ENCODE data around the gene KYNU.
"Not testable (repeated sequence)": the region's sequence is repeated elsewhere in the genome, so short reads cannot be mapped to it uniquely, and the experiment has no call there.

Gene KYNU

GRCh38 chr2:142877216-142877838 is at the start of gene KYNU:
Gene KYNU, plus strand, starts transcription at chr2:142877664. Its CDS starts 7,704 bp downstream, at chr2:142885368.
- DNase-seq: no peak

- no peak for DNase-seq
Measured at GRCh38 chr2:142834021-142834420, 43.4 kb upstream of the KYNU start.

- no peak for DNase-seq
Measured at GRCh38 chr2:142840436-142840835, 37.0 kb upstream of the KYNU start.

GRCh38 chr2:142841788-142842187 is 35.7 kb upstream of the KYNU start:
- no peak for DNase-seq

- no peak for DNase-seq
Measured at GRCh38 chr2:142842369-142842768, 35.1 kb upstream of the KYNU start.

GRCh38 chr2:142843731-142844130 is 33.7 kb upstream of the KYNU start:
- no peak for DNase-seq

- DNase-seq: no peak
Measured at GRCh38 chr2:142848023-142848606, 29.3 kb upstream of the KYNU start.

- DNase-seq: no peak
Measured at GRCh38 chr2:142849820-142850219, 27.6 kb upstream of the KYNU start.

GRCh38 chr2:142853912-142854311 is 23.6 kb upstream of the KYNU start:
- DNase-seq: no peak

GRCh38 chr2:142857256-142858164 is 20.0 kb upstream of the KYNU start:
- peak; percentile 18 for DNase-seq

- no peak for DNase-seq
Measured at GRCh38 chr2:142858961-142859360, 18.5 kb upstream of the KYNU start.

GRCh38 chr2:142862299-142862698 is 15.2 kb upstream of the KYNU start:
- no peak for DNase-seq

GRCh38 chr2:142862847-142863246 is 14.6 kb upstream of the KYNU start:
- no peak for DNase-seq

- DNase-seq: no peak
Measured at GRCh38 chr2:142863485-142863961, 13.9 kb upstream of the KYNU start.

- not testable (repeated sequence) for DNase-seq
Measured at GRCh38 chr2:142864605-142865004, 12.9 kb upstream of the KYNU start.

GRCh38 chr2:142865924-142866323 is 11.5 kb upstream of the KYNU start:
- no peak for DNase-seq

GRCh38 chr2:142866426-142866825 is 11.0 kb upstream of the KYNU start:
- no peak for DNase-seq

GRCh38 chr2:142867136-142867535 is 10.3 kb upstream of the KYNU start:
- DNase-seq: no peak

- DNase-seq: no peak
Measured at GRCh38 chr2:142868229-142868762, 9.2 kb upstream of the KYNU start.

GRCh38 chr2:142869065-142869460 is 8.4 kb upstream of the KYNU start:
- DNase-seq: not testable (repeated sequence)

GRCh38 chr2:142869461-142870106 is 7.9 kb upstream of the KYNU start:
- DNase-seq: no peak

- no peak for DNase-seq
Measured at GRCh38 chr2:142870526-142870925, 6.9 kb upstream of the KYNU start.

- no peak for DNase-seq
Measured at GRCh38 chr2:142871396-142871795, 6.1 kb upstream of the KYNU start.

Data from NCI-H2171 (cell line).